ENCODE data around the gene KCNJ2. TPM values are rescaled to one million over a fixed set of nuclear protein-coding genes. Genes with fewer than 3 reads are reported as not detected.

The KCNJ2 gene
- polyA plus RNA-seq, 3 donors = 0.20 to 1.7 (median 0.85) TPM

Other genes starting within 250 kb of the KCNJ2 start
- 10 to 100 TPM in 1 of 3 donors, 1 to 10 TPM in 1, not detected in 1; 1.8 to 13.7 TPM for gene KCNJ16, start 94.3 kb upstream of the KCNJ2 start, polyA plus RNA-seq